Measurements from ENCODE around the gene NPTX2. TPM values are rescaled to one million over a fixed set of nuclear protein-coding genes. Genes with fewer than 3 reads are reported as not detected.
A peak's percentile ranks its signal among the peaks of the same experiment; 100 is the strongest.

Gene NPTX2
- total RNA-seq, 8 experiments from 2014 or later: 0.63 to 126 (median 12.1) TPM; not detected in 2

- Histone ChIP-seq H3K4me1 (replicated peaks in 1 of 2) (no peaks in the 10 kb centered on the region), H3K27ac (no peak overlapping the region), H3K4me3 (no peak overlapping the region)
- in situ Hi-C loops (cut with MboI; ENCODE audit: low pct_unique_long_range_greater_than_20kb in 2 of 9, low sequenced_read_pairs in 9 of 9, unreplicated experiment in 9 of 9): no loop called here
- 0 to 100% (median 47%) methylated on average over 1 to 3 of the region's 5 CpGs; no CpG with 5 or more reads in 1 of the 10 experiments for WGBS, 10 experiments
- no peak for ATAC-seq (replicated peaks in 6 of 8)
These were observed 22.3 kb upstream of the NPTX2 start for GRCh38 chr7:98594787-98595186.

GRCh38 chr7:98598846-98599615, 18.1 kb upstream of the NPTX2 start:
- ATAC-seq (replicated peaks in 6 of 8): no peak
- H3K27ac ChIP-seq: no peak overlapping the region
- H3K4me3 ChIP-seq: no peak overlapping the region
- H3K4me1 ChIP-seq (replicated peaks in 1 of 2): peaks cover 0 to 16% of the 10 kb centered on the region in 2 donors
- in situ Hi-C loops (cut with MboI; ENCODE audit: low pct_unique_long_range_greater_than_20kb in 2 of 9, low sequenced_read_pairs in 9 of 9, unreplicated experiment in 9 of 9): no loop called here
- 15 to 90% (median 63%) methylated on average over 1 to 6 of the region's 6 CpGs for WGBS, 10 experiments

GRCh38 chr7:98599886-98600285, 17.2 kb upstream of the NPTX2 start:
- ATAC-seq (replicated peaks in 6 of 8): no peak
- 57 to 92% (median 73%) methylated on average over 1 to 6 of the region's 6 CpGs; no CpG with 5 or more reads in 4 of the 10 experiments for WGBS, 10 experiments
- peaks cover 0 to 16% of the 10 kb centered on the region in 2 donors for H3K4me1 ChIP-seq (replicated peaks in 1 of 2)
- in situ Hi-C loops (cut with MboI; ENCODE audit: low pct_unique_long_range_greater_than_20kb in 2 of 9, low sequenced_read_pairs in 9 of 9, unreplicated experiment in 9 of 9): no loop called here
- no peak overlapping the region for H3K4me3 ChIP-seq
- no peak overlapping the region for H3K27ac ChIP-seq

DNA sequence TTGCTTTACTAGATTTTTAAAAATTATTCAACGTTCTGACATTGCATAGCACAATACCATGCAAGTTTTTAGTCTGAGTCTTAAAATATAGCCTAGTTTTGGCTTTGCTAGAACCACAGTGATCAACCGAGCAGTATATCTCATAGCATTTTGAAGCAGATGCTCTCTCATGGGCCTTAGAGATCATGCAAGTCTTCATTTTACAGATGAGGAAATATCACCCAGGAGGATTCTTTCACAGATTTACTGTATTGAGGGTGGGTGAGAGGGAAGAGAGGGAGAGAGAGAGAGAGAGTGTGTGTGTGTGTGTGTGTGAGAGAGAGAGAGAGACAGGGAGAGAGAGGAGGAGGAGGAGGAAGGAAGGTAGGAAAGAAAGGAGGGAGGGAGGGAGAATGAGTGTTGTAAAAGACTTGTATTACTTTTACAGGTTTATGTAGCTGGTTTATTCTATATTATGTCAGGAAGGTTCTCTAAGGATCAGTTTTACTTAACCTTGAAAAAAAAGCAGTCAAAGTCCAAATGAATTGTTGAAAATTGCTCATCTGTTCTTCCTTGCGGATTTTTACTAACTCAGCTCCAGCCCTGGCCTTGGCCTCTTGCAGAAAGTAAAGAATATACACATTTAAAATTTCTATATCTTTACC, 14.2 kb upstream of the NPTX2 start:
- Histone ChIP-seq H3K27ac (peak overlapping the region in 1 of 2 donors; percentile 35), H3K4me1 (replicated peaks in 1 of 2) (peaks cover 0 to 16% of the 10 kb centered on the region in 2 donors), H3K4me3 (no peak overlapping the region)
- 0 to 92% (median 46%) methylated on average over 2 to 3 of the region's 3 CpGs; no CpG with 5 or more reads in 2 of the 10 experiments for WGBS, 10 experiments
- ATAC-seq (replicated peaks in 6 of 8): peak in 2 of 8 experiments; percentile 11 to 70
- in situ Hi-C loops (cut with MboI; ENCODE audit: low pct_unique_long_range_greater_than_20kb in 2 of 9, low sequenced_read_pairs in 9 of 9, unreplicated experiment in 9 of 9): no loop called here

DNA sequence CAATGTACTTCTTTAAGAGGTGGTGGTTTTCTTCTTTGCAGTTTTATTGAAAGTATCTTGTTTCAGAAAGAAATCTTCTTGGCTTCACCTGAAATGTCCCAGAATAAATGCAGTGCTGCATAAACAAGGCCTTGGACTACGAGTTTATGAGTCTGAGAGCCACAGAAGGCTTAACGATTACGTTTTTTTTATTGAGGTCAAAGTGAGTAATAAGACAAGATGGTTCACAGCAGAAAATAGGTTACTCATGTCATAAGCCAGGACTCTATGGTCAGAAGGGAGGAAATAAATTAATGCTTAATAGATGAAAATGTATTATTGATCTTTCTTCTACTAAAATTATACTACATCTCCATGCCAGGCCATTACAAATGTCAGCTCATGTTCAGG, 13.7 kb upstream of the NPTX2 start:
- peak in 1 of 8 experiments; percentile 69 for ATAC-seq (replicated peaks in 6 of 8)
- in situ Hi-C loops (cut with MboI; ENCODE audit: low pct_unique_long_range_greater_than_20kb in 2 of 9, low sequenced_read_pairs in 9 of 9, unreplicated experiment in 9 of 9): no loop called here
- peaks cover 0 to 16% of the 10 kb centered on the region in 2 donors for H3K4me1 ChIP-seq (replicated peaks in 1 of 2)
- 0 to 81% (median 61%) methylated on average over 1 to 3 of the region's 3 CpGs; no CpG with 5 or more reads in 2 of the 10 experiments for WGBS, 10 experiments
- no peak overlapping the region for H3K4me3 ChIP-seq
- no peak overlapping the region for H3K27ac ChIP-seq

DNA sequence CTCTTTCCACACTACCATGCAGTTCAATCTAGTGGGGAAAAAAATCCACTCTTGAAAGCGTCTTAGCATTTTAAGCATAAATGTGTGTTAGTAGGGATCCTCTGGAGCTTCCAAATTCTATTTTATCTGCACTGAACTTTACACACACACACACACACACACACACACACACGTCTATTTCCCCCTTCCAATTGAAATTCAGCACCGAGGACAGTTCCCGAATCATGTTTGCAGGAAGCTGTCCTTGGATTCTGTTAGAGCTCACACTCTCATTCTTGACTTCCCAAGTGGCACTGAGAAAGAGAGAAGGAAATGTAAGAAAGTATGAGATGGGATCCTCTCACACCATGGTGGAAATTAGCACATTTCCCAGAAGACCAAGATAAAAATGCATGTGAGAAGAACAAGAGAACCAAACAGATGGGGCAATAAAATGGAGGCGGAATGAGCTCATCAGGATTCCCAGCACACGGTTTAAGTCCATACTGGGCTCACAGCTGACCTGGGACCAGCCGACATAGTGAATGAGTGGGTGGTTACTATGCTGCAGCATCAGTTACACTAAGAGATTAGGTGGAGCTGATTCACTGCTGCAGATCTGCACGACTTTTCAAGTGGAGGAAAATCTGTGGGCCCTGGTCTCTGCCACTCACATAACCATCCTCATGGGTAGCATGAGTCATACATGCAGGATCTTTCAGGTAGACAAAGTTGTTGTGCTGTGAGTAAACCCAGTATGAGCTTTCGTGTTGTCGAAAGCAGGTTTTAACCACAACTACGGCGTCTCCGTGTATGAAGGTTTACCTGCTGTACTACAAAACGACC, 3.3 kb upstream of the NPTX2 start:
- WGBS, 10 experiments: 15 to 84% (median 70%) methylated on average over 4 to 10 of the region's 14 CpGs; no CpG with 5 or more reads in 2 of the 10 experiments
- ATAC-seq (replicated peaks in 6 of 8): no peak
- Histone ChIP-seq H3K27ac (no peak overlapping the region), H3K4me1 (replicated peaks in 1 of 2) (peaks cover 2% of the 10 kb centered on the region in 2 donors), H3K4me3 (no peak overlapping the region)
- in situ Hi-C loops (cut with MboI; ENCODE audit: low pct_unique_long_range_greater_than_20kb in 2 of 9, low sequenced_read_pairs in 9 of 9, unreplicated experiment in 9 of 9): no loop called here

GRCh38 chr7:98616381-98617050, 569 bp upstream of the NPTX2 start:
- peak in 5 of 8 experiments; percentile 21 to 55 (median 45) for ATAC-seq (replicated peaks in 6 of 8)

DNA sequence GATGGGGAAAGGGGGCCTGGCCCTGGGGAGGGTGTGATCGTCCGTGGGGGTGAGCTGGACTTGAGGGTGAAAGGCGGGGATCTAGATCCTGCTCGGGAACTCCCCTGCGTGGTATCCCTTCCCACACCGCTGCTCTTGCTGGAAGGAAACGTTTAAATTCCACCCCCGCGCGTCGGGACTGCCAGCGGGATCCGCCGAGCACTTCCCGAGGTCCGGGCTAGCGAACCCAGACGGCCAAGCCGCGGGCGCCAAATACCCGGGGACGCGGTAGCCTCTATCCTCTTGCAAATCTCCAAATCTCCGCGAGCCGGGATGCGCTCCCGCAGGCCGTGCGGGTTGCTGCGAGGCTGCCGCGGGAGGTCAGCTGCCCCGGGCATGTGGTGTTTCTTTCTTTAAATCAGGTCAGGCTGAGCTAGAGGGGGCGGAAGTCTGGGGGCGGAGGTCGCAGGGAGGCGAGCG, 904 bp downstream of the NPTX2 start:
- ATAC-seq (replicated peaks in 6 of 8): peak in 1 of 8 experiments; percentile 0
- Histone ChIP-seq H3K4me3 (peak overlapping the region; percentile 38 to 68 (median 44)), H3K4me1 (replicated peaks in 1 of 2) (peaks cover 30 to 33% of the 10 kb centered on the region in 2 donors), H3K27ac (no peak overlapping the region)
- in situ Hi-C loops (cut with MboI; ENCODE audit: low pct_unique_long_range_greater_than_20kb in 2 of 9, low sequenced_read_pairs in 9 of 9, unreplicated experiment in 9 of 9): no loop called here
- WGBS, 10 experiments: 0 to 9% methylated on average over 1 to 30 of the region's 40 CpGs; no CpG with 5 or more reads in 8 of the 10 experiments

More at GRCh38 chr7:98616381-98617050, 569 bp upstream of the NPTX2 start:
- in situ Hi-C loops (cut with MboI; ENCODE audit: low pct_unique_long_range_greater_than_20kb in 2 of 9, low sequenced_read_pairs in 9 of 9, unreplicated experiment in 9 of 9): no loop called here
- peak overlapping the region; percentile 38 to 68 (median 44) for H3K4me3 ChIP-seq
- H3K4me1 ChIP-seq (replicated peaks in 1 of 2): peaks cover 21 to 23% of the 10 kb centered on the region in 2 donors
- WGBS, 10 experiments: 0 to 20% (median 0%) methylated on average over 1 to 23 of the region's 67 CpGs; no CpG with 5 or more reads in 3 of the 10 experiments
- H3K27ac ChIP-seq: peak overlapping the region; percentile 16 to 48

GRCh38 chr7:98618786-98619185, 1.7 kb downstream of the NPTX2 start:
- H3K27ac ChIP-seq: no peak overlapping the region
- in situ Hi-C loops (cut with MboI; ENCODE audit: low pct_unique_long_range_greater_than_20kb in 2 of 9, low sequenced_read_pairs in 9 of 9, unreplicated experiment in 9 of 9): no loop called here
- no peak for ATAC-seq (replicated peaks in 6 of 8)
- H3K4me3 ChIP-seq: peak overlapping the region; percentile 12 to 68 (median 44)
- H3K4me1 ChIP-seq (replicated peaks in 1 of 2): peaks cover 30 to 33% of the 10 kb centered on the region in 2 donors
- WGBS, 10 experiments: 0 to 14% (median 0%) methylated on average over 1 to 2 of the region's 2 CpGs; no CpG with 5 or more reads in 1 of the 10 experiments

- peaks cover 30 to 33% of the 10 kb centered on the region in 2 donors for H3K4me1 ChIP-seq (replicated peaks in 1 of 2)
- peak overlapping the region in 4 of 5 donors; percentile 15 to 68 (median 47) for H3K4me3 ChIP-seq
- H3K27ac ChIP-seq: no peak overlapping the region
- WGBS, 10 experiments: 0 to 43% (median 15%) methylated on average over 1 to 15 of the region's 27 CpGs; no CpG with 5 or more reads in 1 of the 10 experiments
- in situ Hi-C loops (cut with MboI; ENCODE audit: low pct_unique_long_range_greater_than_20kb in 2 of 9, low sequenced_read_pairs in 9 of 9, unreplicated experiment in 9 of 9): no loop called here
- peak in 2 of 8 experiments; percentile 12 to 24 for ATAC-seq (replicated peaks in 6 of 8)
These were observed 2.6 kb downstream of the NPTX2 start for GRCh38 chr7:98619450-98620321.
